Measurements from ENCODE around the gene ENDOD1.

DNA sequence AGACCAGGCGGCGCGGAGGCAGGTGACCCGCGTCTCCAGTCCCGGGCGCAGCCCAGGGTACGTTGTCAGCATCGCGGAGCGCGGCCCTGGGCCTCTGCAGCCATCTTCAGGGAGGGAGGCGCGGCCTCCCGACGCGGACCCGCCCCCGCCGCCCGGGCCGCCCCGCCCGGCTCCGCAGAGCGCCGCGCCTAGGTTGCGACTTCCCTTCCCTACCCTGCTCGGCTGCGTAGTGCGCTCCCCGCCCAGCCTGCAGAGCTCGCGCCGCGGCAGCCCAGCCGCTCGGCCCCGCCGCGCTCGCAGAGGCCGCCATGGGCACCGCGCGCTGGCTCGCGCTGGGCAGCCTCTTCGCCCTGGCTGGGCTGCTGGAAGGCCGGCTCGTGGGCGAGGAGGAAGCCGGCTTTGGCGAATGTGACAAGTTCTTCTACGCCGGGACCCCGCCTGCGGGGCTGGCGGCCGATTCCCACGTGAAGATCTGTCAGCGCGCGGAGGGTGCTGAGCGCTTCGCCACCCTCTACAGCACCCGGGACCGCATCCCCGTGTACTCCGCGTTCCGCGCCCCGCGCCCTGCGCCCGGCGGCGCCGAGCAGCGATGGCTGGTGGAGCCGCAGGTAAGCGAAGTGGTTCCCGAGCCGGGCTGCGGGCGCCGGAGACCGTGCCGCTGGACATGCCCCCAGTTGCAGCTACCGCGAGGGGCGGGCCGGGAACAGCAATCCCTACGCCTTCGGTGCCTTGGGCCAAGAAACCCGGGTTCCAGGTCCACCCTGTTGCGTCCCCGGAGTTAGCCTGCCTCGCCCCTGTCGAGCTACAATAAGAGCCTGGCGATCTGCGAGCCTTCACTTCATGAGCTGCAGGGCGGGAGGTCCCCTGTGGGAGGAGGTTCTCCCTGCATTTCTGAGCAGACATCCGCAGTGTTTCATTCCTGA lies at the start of gene ENDOD1:
- TF ChIP-seq, protein P1, sequence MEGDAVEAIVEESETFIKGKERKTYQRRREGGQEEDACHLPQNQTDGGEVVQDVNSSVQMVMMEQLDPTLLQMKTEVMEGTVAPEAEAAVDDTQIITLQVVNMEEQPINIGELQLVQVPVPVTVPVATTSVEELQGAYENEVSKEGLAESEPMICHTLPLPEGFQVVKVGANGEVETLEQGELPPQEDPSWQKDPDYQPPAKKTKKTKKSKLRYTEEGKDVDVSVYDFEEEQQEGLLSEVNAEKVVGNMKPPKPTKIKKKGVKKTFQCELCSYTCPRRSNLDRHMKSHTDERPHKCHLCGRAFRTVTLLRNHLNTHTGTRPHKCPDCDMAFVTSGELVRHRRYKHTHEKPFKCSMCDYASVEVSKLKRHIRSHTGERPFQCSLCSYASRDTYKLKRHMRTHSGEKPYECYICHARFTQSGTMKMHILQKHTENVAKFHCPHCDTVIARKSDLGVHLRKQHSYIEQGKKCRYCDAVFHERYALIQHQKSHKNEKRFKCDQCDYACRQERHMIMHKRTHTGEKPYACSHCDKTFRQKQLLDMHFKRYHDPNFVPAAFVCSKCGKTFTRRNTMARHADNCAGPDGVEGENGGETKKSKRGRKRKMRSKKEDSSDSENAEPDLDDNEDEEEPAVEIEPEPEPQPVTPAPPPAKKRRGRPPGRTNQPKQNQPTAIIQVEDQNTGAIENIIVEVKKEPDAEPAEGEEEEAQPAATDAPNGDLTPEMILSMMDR (IDR thresholded peaks at IDR 0.05; ENCODE audit: low read depth, low read length), result no peak
- TF ChIP-seq, protein P2, sequence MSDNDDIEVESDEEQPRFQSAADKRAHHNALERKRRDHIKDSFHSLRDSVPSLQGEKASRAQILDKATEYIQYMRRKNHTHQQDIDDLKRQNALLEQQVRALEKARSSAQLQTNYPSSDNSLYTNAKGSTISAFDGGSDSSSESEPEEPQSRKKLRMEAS (IDR thresholded peaks at IDR 0.05; ENCODE audit: low read depth, low read length), result no peak
- TF ChIP-seq POLR2A (IDR thresholded peaks at IDR 0.05; ENCODE audit: extremely low read depth, insufficient read length), result no peak

All from NB4 (cell line).